GM12875 (cell line): Measurements from ENCODE around the gene SLC16A6.
A peak's percentile ranks its signal among the peaks of the same experiment; 100 is the strongest.

ENCODE experiments used
- H3K4me3 ChIP-seq: one replicate; pipeline ENCODE4 v1.5.1; 2011; ENCODE audit warnings: low read depth, low read length, control low read depth
- TF ChIP-seq, protein P1 (sequence below): IDR thresholded peaks from 2 replicates; pipeline ENCODE4 v1.5.1; 2011; ENCODE audit warnings: low read depth, mild to moderate bottlenecking, control low read depth, inconsistent platforms, low read length, moderate library complexity, borderline replicate concordance; ENCODE audit not compliant: insufficient read depth

The SLC16A6 gene

GRCh38 chr17:68293490-68294195, 2.7 kb upstream of the SLC16A6 start:
- H3K4me3 ChIP-seq: no peak overlapping the region
- TF ChIP-seq, protein P1, sequence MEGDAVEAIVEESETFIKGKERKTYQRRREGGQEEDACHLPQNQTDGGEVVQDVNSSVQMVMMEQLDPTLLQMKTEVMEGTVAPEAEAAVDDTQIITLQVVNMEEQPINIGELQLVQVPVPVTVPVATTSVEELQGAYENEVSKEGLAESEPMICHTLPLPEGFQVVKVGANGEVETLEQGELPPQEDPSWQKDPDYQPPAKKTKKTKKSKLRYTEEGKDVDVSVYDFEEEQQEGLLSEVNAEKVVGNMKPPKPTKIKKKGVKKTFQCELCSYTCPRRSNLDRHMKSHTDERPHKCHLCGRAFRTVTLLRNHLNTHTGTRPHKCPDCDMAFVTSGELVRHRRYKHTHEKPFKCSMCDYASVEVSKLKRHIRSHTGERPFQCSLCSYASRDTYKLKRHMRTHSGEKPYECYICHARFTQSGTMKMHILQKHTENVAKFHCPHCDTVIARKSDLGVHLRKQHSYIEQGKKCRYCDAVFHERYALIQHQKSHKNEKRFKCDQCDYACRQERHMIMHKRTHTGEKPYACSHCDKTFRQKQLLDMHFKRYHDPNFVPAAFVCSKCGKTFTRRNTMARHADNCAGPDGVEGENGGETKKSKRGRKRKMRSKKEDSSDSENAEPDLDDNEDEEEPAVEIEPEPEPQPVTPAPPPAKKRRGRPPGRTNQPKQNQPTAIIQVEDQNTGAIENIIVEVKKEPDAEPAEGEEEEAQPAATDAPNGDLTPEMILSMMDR: no peak

DNA sequence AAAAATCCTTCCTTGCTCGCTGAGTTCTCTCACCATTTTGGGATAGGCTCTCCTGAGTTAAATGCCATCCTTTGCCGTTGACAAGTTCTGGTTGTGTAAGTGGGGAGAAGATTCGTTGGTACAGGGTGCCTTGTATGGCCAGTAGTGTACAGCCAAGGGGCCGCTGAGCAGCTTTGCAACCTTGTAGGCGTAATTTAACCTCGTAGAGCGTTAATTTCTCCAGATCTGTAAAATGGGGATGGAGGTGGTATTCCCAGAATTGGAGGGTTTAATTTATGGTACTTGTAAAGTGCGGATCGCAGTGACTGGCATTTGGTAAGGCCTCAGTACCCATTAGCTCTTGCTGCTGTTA, 1.7 kb upstream of the SLC16A6 start:
- TF ChIP-seq, protein P1: no peak
- H3K4me3 ChIP-seq: peak overlapping the region; percentile 56

- H3K4me3 ChIP-seq: peak overlapping the region; percentile 56
Measured at GRCh38 chr17:68291836-68292688, 1.1 kb upstream of the SLC16A6 start.

DNA sequence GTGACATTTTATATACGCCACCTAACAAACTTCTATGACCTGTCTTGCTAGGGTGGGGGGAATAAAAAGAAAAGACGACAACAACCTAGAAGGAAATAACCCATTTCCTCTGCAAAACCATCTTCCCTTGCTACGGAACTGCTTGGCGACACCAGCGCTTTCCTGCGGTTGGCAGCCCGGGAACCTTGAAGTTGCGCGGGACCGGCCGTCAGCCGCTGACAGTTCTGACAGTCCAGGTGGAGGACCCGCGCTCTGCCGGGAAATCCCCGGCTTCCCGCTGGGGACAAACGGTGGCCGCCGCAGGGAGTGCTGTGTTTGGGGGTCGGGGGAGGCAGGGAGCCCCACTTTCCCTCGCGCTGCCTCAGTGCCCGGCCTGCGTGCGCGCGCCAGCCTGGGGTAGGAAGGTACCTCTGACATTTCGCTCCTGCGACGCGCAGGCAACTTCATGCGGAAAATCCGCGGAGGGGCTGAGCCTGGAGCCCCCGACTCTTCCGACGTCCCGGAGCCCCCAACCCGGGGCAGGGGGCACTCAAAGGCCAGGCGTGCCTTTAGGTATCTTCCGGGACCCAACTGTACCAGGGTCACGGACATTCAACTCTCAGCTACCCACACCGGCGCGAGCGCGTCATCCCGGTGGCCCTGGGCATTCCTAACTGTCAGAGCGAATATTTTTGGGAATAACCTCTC, 516 bp downstream of the SLC16A6 start:
- TF ChIP-seq, protein P1: no peak
- peak overlapping the region; percentile 56 for H3K4me3 ChIP-seq

More at GRCh38 chr17:68291836-68292688, 1.1 kb upstream of the SLC16A6 start:
- TF ChIP-seq, protein P1: 0 out of 2 replicates have a peak, but pooled peaks have one; percentile 11

GRCh38 chr17:68289936-68290267, 1.0 kb downstream of the SLC16A6 start:
- TF ChIP-seq, protein P1: no peak
- H3K4me3 ChIP-seq: peak overlapping the region; percentile 56

DNA sequence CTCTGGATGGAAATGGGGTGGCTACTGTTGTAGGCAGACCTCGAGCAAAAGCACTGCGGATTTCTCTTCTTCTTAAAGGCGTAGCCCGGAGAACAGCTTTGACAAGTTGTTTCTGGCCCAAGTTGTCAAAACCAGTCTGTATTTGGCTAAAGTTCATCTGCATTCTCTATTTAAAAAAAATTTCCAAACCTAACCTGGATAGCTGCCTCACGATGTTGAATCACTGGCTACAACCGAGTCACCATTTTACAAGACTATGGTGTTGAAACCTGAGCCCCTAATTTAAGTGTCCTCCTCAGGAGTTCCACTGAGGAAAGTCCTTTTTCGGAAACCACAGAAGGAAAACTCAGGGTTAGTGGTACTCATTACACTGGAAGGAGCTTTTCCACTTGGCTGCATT, 1.5 kb downstream of the SLC16A6 start:
- TF ChIP-seq, protein P1: no peak
- peak overlapping the region; percentile 56 for H3K4me3 ChIP-seq
